CD8-positive, alpha-beta memory T cell (primary cell): Measurements from ENCODE around the gene PTEN. TPM values are rescaled to one million over a fixed set of nuclear protein-coding genes. Genes with fewer than 3 reads are reported as not detected.
"Not testable (repeated sequence)": the region's sequence is repeated elsewhere in the genome, so short reads cannot be mapped to it uniquely, and the experiment has no call there.

Experiments used
- CTCF ChIA-PET: fragments of 350-600 bp; sonication (Branson Sonifier 250); formaldehyde crosslinking; loops from one replicate; lab custom pipeline; 2021; ENCODE audit warnings: antibody characterized with exemption; lab: Charles Lee
- POLR2A ChIA-PET: fragments of 350-600 bp; sonication (Branson Sonifier 250); formaldehyde crosslinking; loops from one replicate; lab custom pipeline; 2021; ENCODE audit warnings: antibody characterized with exemption; lab: Charles Lee
- DNase-seq, 5 donors: peaks; one replicate each; pipeline versions ENCODE4 v3.0.0 to v3.0.0-alpha.2; 2020 to 2022; ENCODE audit warnings: mixed read lengths in 1 of 5
- H3K27ac ChIP-seq: one replicate; pipeline ENCODE4 v1.7.0; 2013; ENCODE audit warnings: low read depth, mild to moderate bottlenecking, low read length, moderate library complexity
- H3K27me3 ChIP-seq: 2 replicates; pipeline ENCODE4 v1.7.0; 2013; ENCODE audit warnings: low read length, mild to moderate bottlenecking; ENCODE audit not compliant: insufficient read depth, poor library complexity, severe bottlenecking
- H3K36me3 ChIP-seq: 2 replicates; pipeline ENCODE4 v1.7.0; 2013; ENCODE audit warnings: mild to moderate bottlenecking, low read length, moderate library complexity; ENCODE audit not compliant: insufficient read depth
- H3K4me1 ChIP-seq: 2 replicates; pipeline ENCODE4 v1.7.0; 2013; ENCODE audit warnings: mild to moderate bottlenecking, low read length, moderate library complexity; ENCODE audit not compliant: insufficient read depth
- H3K4me3 ChIP-seq: 2 replicates; pipeline ENCODE4 v1.7.0; 2013; ENCODE audit warnings: mild to moderate bottlenecking, low read length
- H3K9me3 ChIP-seq: 2 replicates; pipeline ENCODE4 v1.7.0; 2013; ENCODE audit warnings: mild to moderate bottlenecking, low read length
- H3K27ac Mint-ChIP-seq, 8 donors: one replicate each; pipeline ENCODE4 v1.8.0; 2020 to 2021; ENCODE audit warnings: mixed read lengths in 8 of 8, mild to moderate bottlenecking in 6 of 8, inconsistent platforms in 3 of 8, moderate library complexity in 3 of 8
- H3K27me3 Mint-ChIP-seq, 2 donors: one replicate each; pipeline ENCODE4 v1.8.0; 2020 to 2021; ENCODE audit warnings: mixed read lengths in 2 of 2, mild to moderate bottlenecking in 1 of 2, moderate library complexity in 1 of 2
- H3K36me3 Mint-ChIP-seq, 3 donors: one replicate each; pipeline ENCODE4 v1.8.0; 2020 to 2021; ENCODE audit warnings: mixed read lengths in 3 of 3, inconsistent platforms in 1 of 3, mild to moderate bottlenecking in 1 of 3
- H3K4me1 Mint-ChIP-seq, 3 donors: one replicate each; pipeline ENCODE4 v1.8.0; 2020 to 2021; ENCODE audit warnings: mixed read lengths in 3 of 3, inconsistent platforms in 1 of 3, mild to moderate bottlenecking in 1 of 3
- H3K4me3 Mint-ChIP-seq, 7 donors: one replicate each; pipeline ENCODE4 v1.8.0; 2020 to 2021; ENCODE audit warnings: mixed read lengths in 7 of 7, mild to moderate bottlenecking in 6 of 7, moderate library complexity in 4 of 7, inconsistent platforms in 2 of 7
- H3K9me3 Mint-ChIP-seq, 5 donors: one replicate each; pipeline ENCODE4 v1.8.0; 2020 to 2022; ENCODE audit warnings: mixed read lengths in 5 of 5, mild to moderate bottlenecking in 3 of 5, moderate library complexity in 2 of 5, inconsistent platforms in 1 of 5
- polyA plus RNA-seq: library from polyadenylated mRNA; unstranded; fragments of 300-500 nt; fragmentation: Illumina TruSeq; gene quantifications from one replicate; pipeline ENCODE4 v1.2.3, GENCODE V29; 2021
- total RNA-seq, 2 experiments: library from RNA; stranded (reverse); gene quantifications; one replicate each; pipeline ENCODE4 v1.2.3, GENCODE V29; 2021

The PTEN gene
- total and polyA plus RNA-seq, 3 experiments from 2014 or later, result 29.1 to 50.6 (median 49.5) TPM

DNA sequence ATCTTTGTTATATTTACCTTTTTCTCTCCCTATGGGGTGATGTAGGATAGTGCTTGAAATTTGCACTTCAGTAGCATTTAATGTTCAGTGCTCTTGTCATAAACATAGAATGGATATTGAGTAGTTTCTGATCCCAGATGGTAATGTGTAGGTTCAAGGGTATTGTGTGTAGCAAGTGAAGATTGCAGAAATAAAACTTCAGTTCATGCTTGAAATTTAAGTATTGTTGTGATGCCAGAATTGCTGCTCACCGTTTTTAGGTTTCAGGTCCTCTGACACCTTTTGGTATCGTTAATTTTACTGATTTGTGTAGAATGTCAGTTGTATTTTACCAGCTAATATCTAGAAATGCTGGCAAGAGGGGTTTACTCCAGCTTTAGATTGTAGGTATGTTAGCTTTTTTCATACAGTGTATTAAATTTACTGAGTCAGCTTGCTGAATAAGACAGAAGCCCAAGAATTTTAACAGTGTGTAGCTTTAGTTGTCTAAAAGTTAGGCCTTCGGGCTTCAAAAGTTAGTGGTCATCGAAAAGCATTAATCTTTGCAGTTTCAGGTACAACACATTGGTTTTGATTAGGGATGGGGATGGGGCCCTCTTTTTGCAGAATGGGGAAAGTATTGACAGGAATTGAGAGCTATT lies 1.9 kb downstream of the PTEN start:
- DNase-seq, result no peak
- H3K27ac ChIP-seq, result peak overlapping the region; percentile 48
- H3K4me3 ChIP-seq, result peak overlapping the region; percentile 73
- Mint-ChIP-seq H3K4me1 (peaks cover 54 to 73% (median 71%) of the 10 kb centered on the region in 3 donors), H3K4me3 (peak overlapping the region; percentile 97 to 100 (median 97)), H3K27ac (peak overlapping the region in 7 of 8 donors; percentile 9 to 96 (median 91)), H3K27me3 (peaks cover 0 to 4% of the 10 kb centered on the region in 2 donors), H3K36me3 (peaks cover 0 to 41% (median 8%) of the 10 kb centered on the region in 3 donors), H3K9me3 (no peaks in the 10 kb centered on the region)
- ChIA-PET CTCF (interaction anchor here (10.7 kb wide), 1 partner anchor 522 kb away, joined by 106 read pairs; no protein-coding TSS in a partner anchor), POLR2A (no interaction called here)
- peaks cover 30% of the 10 kb centered on the region for H3K4me1 ChIP-seq
- no peaks in the 10 kb centered on the region for H3K9me3 ChIP-seq
- no peaks in the 10 kb centered on the region for H3K36me3 ChIP-seq
- no peaks in the 10 kb centered on the region for H3K27me3 ChIP-seq

GRCh38 chr10:87866412-87866974 lies 3.1 kb downstream of the PTEN start:
- Histone ChIP-seq H3K36me3 (no peaks in the 10 kb centered on the region), H3K27me3 (no peaks in the 10 kb centered on the region), H3K9me3 (no peaks in the 10 kb centered on the region), H3K4me3 (peak overlapping the region; percentile 73), H3K27ac (no peak overlapping the region), H3K4me1 (peaks cover 34% of the 10 kb centered on the region)
- ChIA-PET POLR2A (no interaction called here), CTCF (interaction anchor here (10.7 kb wide), 1 partner anchor 521 kb away, joined by 106 read pairs; no protein-coding TSS in a partner anchor)
- Mint-ChIP-seq H3K9me3 (no peaks in the 10 kb centered on the region), H3K27ac (peak overlapping the region in 7 of 8 donors; percentile 21 to 83 (median 57)), H3K4me3 (peak overlapping the region; percentile 97 to 100 (median 97)), H3K27me3 (peaks cover 0 to 4% of the 10 kb centered on the region in 2 donors), H3K4me1 (peaks cover 57 to 73% (median 72%) of the 10 kb centered on the region in 3 donors), H3K36me3 (peaks cover 0 to 45% (median 8%) of the 10 kb centered on the region in 3 donors)
- no peak for DNase-seq

DNA sequence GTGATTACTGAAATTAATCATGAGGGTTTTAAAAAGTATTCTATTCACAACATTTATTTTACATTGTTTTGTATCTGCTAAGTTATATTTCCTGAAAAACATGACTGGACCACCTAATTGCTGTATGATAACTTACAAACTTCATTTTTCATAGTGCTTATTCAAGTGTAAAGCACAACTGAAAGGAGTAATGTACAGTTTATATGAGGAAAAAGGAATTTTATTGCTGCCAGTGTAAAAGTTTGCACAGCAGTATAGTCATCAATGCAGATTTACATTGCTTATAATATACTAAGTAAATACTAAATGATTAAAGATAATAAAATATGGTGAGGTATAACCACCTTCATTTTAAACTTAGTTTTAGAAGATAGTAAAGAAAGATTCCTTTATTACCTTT lies 4.0 kb downstream of the PTEN start:
- no peak overlapping the region for H3K27ac ChIP-seq
- DNase-seq, result no peak
- H3K9me3 Mint-ChIP-seq, result no peaks in the 10 kb centered on the region
- H3K36me3 Mint-ChIP-seq, result peaks cover 0 to 39% (median 10%) of the 10 kb centered on the region in 3 donors
- H3K4me1 ChIP-seq, result peaks cover 32% of the 10 kb centered on the region
- no peaks in the 10 kb centered on the region for H3K27me3 ChIP-seq
- no peak overlapping the region for H3K4me3 ChIP-seq
- H3K27ac Mint-ChIP-seq, result peak overlapping the region in 3 of 8 donors; percentile 11 to 69 (median 50)
- POLR2A ChIA-PET, result no interaction called here
- no peaks in the 10 kb centered on the region for H3K36me3 ChIP-seq
- CTCF ChIA-PET, result no interaction called here
- peak overlapping the region; percentile 83 to 100 (median 97) for H3K4me3 Mint-ChIP-seq
- peaks cover 0 to 4% of the 10 kb centered on the region in 2 donors for H3K27me3 Mint-ChIP-seq
- peaks cover 59 to 78% (median 76%) of the 10 kb centered on the region in 3 donors for H3K4me1 Mint-ChIP-seq
- H3K9me3 ChIP-seq, result no peaks in the 10 kb centered on the region

GRCh38 chr10:87868277-87868676 lies 4.9 kb downstream of the PTEN start:
- Histone ChIP-seq H3K27ac (no peak overlapping the region), H3K9me3 (no peaks in the 10 kb centered on the region), H3K36me3 (no peaks in the 10 kb centered on the region), H3K27me3 (no peaks in the 10 kb centered on the region), H3K4me1 (peaks cover 41% of the 10 kb centered on the region), H3K4me3 (peak overlapping the region; percentile 17)
- Mint-ChIP-seq H3K36me3 (peaks cover 0 to 34% (median 10%) of the 10 kb centered on the region in 3 donors), H3K27me3 (no peaks in the 10 kb centered on the region), H3K4me3 (peak overlapping the region; percentile 66 to 97 (median 77)), H3K27ac (peak overlapping the region in 6 of 8 donors; percentile 3 to 44 (median 22)), H3K4me1 (peaks cover 67 to 86% (median 84%) of the 10 kb centered on the region in 3 donors), H3K9me3 (no peaks in the 10 kb centered on the region)
- no peak for DNase-seq
- CTCF ChIA-PET, result no interaction called here
- POLR2A ChIA-PET, result no interaction called here

GRCh38 chr10:87869139-87869538 lies 5.7 kb downstream of the PTEN start:
- Mint-ChIP-seq H3K36me3 (peaks cover 0 to 33% (median 10%) of the 10 kb centered on the region in 3 donors), H3K4me3 (peak overlapping the region; percentile 48 to 97 (median 77)), H3K27ac (peak overlapping the region in 1 of 8 donors; percentile 51), H3K4me1 (peaks cover 75 to 95% (median 93%) of the 10 kb centered on the region in 3 donors)
- H3K27me3 ChIP-seq, POLR2A ChIA-PET, DNase-seq, H3K36me3 ChIP-seq, H3K27ac ChIP-seq, H3K9me3 ChIP-seq, CTCF ChIA-PET, H3K27me3 Mint-ChIP-seq, H3K4me3 ChIP-seq, H3K9me3 Mint-ChIP-seq: not testable (repeated sequence)
- H3K4me1 ChIP-seq, result peaks cover 49% of the 10 kb centered on the region

GRCh38 chr10:87869773-87870551 lies 6.5 kb downstream of the PTEN start:
- H3K27ac ChIP-seq, result no peak overlapping the region

GRCh38 chr10:87872828-87873227 lies 9.4 kb downstream of the PTEN start:
- Histone ChIP-seq H3K4me3 (no peak overlapping the region), H3K27ac (no peak overlapping the region), H3K27me3 (no peaks in the 10 kb centered on the region), H3K36me3 (no peaks in the 10 kb centered on the region), H3K4me1 (peaks cover 62% of the 10 kb centered on the region), H3K9me3 (no peaks in the 10 kb centered on the region)
- Mint-ChIP-seq H3K4me1 (peaks cover 66 to 99% (median 91%) of the 10 kb centered on the region in 3 donors), H3K36me3 (peaks cover 0 to 23% (median 9%) of the 10 kb centered on the region in 3 donors), H3K27ac (no peak overlapping the region), H3K9me3 (no peaks in the 10 kb centered on the region), H3K27me3 (no peaks in the 10 kb centered on the region), H3K4me3 (peak overlapping the region in 4 of 7 donors; percentile 8 to 29 (median 19))
- CTCF ChIA-PET, result no interaction called here
- POLR2A ChIA-PET, result interaction anchor here (1.1 kb wide), 1 partner anchor 54 kb away, joined by 4 read pairs; no protein-coding TSS in a partner anchor
- DNase-seq, result no peak

More at GRCh38 chr10:87869773-87870551, 6.5 kb downstream of the PTEN start:
- Mint-ChIP-seq H3K27ac (no peak overlapping the region), H3K4me1 (peaks cover 77 to 99% (median 97%) of the 10 kb centered on the region in 3 donors), H3K27me3 (no peaks in the 10 kb centered on the region), H3K36me3 (peaks cover 0 to 25% (median 10%) of the 10 kb centered on the region in 3 donors), H3K9me3 (no peaks in the 10 kb centered on the region), H3K4me3 (peak overlapping the region in 5 of 7 donors; percentile 12 to 77 (median 34))
- peaks cover 57% of the 10 kb centered on the region for H3K4me1 ChIP-seq
- no peak overlapping the region for H3K4me3 ChIP-seq
- H3K9me3 ChIP-seq, result no peaks in the 10 kb centered on the region
- no peaks in the 10 kb centered on the region for H3K27me3 ChIP-seq
- CTCF ChIA-PET, result no interaction called here
- POLR2A ChIA-PET, result no interaction called here
- no peaks in the 10 kb centered on the region for H3K36me3 ChIP-seq
- DNase-seq, result no peak
